HG03439 (cell line): ENCODE measurements around the gene TMEM203.

Experiments
- ATAC-seq: cut with Tn5 transposase; IDR thresholded peaks from one replicate; pipeline ENCODE4 v1.9.1; 2021; ENCODE audit warnings: mild to moderate bottlenecking, moderate library complexity; ENCODE audit not compliant: unreplicated experiment

TMEM203 gene

GRCh38 chr9:137230705-137231371 is 25.4 kb upstream of the TMEM203 start, which contains the start of gene SLC34A3:
TSS of gene SLC34A3 (plus strand) at chr9:137230901. CDS start at chr9:137231703, 802 bp downstream.
- ATAC-seq = no peak

- ATAC-seq = no peak
These were observed 24.7 kb upstream of the TMEM203 start for GRCh38 chr9:137229903-137230704.

DNA sequence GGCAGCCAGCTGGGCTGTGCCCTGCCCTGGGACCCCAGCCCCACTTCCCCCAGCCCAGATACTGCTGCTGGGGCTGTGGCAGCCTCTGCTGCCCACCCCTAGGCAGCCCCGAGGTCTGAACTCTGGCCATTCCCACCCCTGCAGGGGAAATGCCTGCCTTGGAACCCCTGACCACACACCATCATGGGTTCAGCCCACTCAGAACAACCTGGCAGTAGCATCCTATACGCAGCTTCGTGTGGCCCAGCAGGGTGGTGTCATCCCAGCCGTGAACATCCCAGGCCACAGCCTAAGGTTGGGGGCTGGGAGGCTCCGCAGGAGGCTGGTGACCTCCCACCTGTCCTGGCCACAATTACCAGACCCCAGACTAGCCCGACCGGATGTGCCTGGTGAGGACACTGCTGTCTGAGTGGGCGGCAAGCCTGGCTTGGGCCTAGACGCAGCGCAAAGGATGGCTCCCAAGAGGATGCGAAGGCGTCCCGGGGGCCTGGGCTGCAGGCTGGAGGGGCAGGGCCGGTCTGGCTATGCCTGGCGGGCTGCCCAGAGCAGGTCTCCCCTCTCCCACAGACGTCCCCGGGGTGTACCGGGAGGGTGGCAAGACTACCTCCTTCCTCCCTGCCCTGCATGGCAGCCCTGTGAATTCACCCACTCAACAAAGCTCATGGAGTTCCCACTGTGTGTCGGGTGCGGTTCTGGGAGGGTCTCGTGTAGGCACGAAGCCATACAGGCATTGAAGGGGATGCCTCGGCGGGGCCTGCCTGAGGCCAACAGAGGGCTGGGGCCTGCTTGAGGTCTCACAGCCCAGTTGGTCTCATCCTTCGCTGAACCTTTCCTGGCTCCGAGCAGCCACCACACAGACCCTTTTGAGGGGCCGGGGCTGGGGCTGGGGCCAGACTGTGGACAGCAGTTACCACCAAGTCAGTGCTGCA is 23.8 kb upstream of the TMEM203 start:
- ATAC-seq = no peak

- no peak for ATAC-seq
These were observed 23.1 kb upstream of the TMEM203 start for GRCh38 chr9:137228506-137228967.

GRCh38 chr9:137227853-137228505 is 22.5 kb upstream of the TMEM203 start:
- no peak for ATAC-seq

DNA sequence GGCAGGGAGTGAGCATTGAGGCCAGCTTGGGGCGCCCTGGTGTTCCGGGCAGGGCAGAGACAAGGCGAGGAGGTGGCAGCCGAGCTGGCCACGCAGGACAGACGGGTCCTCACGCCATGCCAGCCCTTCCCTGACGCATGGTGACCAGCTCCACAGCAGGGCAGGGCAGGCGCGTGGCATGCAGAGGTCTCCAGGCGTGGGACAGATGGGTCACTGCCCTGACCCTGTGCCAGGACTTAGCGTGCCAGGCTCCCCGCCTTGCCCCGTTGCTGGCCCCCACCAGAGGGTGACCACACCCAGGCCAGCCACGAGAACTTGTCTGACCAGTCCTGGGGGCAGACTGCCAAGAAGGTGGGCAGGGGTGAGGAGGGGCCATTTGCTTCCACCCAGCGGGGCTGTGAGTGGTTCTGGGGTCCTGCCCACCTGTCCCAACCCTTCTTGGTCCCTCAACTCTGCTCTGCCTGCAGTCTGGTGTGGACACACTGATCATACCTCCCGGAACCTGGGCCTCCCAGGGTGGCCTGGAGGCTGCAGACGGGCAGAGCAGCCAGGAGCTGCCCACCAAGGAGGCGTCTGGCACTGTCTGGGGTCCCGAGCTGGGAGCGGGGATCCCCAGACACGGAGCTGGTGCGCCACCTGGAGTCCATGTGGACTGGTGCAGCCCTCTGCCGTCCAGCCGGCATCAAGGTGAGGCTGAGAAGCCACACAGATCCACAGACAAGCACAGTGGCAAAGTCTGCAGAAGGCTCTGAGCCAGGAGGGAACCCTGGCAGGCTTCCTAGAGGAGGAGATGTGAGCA is 21.8 kb upstream of the TMEM203 start, which contains the start of gene RNF224:
TSS of gene RNF224 (plus strand) at position 449 of the 799 bp plus-strand sequence. CDS start 834 bp downstream, outside the sequence.
- ATAC-seq = no peak

GRCh38 chr9:137226338-137227053 is 21.0 kb upstream of the TMEM203 start:
- ATAC-seq = no peak

- ATAC-seq = no peak
These were observed 20.4 kb upstream of the TMEM203 start for GRCh38 chr9:137225699-137226331.

DNA sequence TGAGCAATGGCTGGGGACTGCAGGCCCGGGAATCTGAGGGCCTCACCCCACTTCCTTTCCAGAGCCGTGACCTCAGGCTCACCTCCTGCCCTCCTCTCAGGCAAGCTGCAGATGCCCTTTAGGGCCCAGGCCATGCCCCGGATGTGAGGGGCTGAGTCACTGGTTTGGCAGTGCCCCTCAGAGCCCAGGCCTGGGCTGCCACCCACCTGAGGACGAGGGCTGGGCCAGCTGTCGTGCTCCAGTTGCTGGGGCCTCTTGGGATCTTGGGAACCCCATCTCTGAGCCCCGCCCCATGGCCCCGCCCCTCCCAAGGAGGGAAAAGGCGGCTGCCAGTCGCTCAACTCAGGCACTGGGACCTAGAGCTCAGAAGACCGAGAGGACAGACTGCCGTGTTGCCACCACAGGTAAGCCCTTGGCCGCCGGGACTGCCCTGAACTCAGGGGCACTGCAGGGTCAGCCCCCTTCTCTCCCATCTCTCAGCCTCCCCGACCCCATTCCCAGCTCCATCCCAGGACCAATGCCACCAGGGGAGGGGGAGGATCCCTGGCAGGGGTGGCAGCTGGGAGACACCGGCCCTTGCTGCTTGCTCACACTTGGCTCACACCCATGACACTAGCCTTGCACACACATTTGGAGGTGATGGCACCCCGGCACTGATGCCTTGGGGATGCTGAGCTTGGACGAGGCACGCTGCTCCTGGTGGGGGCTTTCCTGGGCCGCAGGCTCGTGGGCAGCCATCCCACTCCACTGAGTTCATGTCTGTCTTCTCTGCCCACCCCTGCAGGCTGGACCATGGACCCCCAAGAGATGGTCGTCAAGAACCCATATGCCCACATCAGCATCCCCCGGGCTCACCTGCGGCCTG is 19.6 kb upstream of the TMEM203 start, which contains the start of gene CYSRT1:
TSS of gene CYSRT1 (plus strand) at position 345 of the 865 bp plus-strand sequence. CDS start at position 793, 448 bp downstream.
- no peak for ATAC-seq

DNA sequence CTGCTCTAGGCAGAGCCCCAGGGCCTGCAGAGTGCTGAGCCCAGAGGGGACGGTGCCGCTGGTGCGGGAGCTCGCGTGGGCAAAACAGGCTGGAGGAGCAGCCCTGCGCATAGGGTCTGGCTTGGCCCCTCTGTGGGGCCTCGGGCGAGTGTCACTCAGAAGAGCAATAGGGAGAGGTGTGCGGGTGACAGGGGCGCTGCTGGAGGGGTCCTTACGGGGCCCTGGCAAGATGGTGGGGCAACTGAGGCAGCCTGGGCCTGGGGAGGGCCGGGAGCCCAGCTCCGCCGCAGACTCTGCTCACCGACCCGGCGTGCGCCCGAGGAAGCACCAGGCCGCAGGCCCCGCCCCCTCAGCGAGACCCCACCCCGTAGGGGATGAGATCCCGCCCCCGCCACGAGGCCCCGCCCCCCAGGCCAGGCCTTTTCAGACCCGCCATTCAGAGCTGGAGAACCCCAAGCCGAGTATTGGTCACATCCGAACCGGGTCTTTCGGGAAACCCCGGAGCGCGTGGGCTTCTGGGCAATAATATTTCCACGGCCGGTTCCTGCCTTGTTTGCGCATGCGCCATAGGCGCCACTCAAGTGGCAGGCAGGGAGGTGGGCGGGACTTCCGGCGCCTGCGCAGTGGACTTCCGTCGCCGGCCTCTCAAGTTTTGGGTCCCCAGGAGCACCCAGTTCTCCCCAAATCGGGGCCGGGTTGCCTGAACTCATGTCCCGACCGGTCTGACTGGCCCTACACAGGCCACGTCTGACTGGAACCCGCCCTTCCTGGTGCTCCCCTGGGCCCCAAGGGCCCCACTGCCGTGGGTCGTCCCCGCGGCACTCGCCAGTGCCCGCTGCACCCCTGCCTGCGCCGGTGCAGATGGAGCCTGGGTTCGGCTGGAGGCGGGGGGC is 17.9 kb upstream of the TMEM203 start:
- peak; percentile 76 for ATAC-seq

DNA sequence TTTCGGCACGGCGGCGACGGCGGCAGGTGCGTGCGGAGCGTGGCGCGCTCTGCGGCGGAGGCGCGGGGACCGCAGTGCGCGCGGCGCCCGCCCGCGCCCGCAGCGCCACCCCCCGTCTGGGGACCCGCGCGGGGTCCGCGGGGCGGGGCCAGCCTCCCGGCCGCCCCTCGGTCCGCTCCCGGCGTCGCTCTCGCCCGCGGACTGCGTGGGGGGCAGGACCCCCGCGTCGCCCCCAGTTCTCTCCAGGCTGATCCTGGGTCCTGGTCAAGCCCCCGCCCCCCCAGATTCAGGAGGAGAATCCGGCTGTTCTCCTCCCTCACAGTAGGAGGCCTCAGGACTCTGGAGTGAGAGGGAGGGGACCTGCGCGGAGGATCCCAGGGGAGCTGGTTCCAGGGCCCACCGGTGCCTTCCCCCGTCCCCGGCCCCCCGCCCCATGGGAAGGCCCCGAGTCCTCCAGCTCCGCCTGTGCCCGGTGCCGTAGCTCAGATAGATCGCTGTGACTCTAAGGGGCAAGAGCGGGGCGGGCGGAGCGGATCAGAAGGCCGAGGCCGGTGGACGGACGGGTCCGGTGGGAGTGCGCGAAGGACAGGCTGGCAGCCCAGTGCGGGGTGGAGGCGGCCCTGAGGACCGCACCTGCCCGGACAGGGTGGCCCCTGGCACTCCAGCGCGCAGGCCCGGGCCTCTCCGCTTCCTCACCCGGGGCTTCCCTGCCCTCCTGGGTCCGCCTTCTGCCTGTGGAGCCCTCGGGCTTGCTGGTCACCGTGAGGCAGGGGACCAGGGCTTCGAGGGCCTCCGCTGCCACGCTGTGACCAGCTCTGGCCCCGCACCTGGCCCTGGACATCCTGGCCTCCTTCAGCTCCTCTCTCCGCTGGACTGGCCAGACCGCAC is 17.0 kb upstream of the TMEM203 start, which contains the start of gene RNF208:
TSS of gene RNF208 (minus strand) at position 51 of the 888 bp plus-strand sequence. CDS start 1,028 bp downstream, outside the sequence.
- ATAC-seq = peak; percentile 11

DNA sequence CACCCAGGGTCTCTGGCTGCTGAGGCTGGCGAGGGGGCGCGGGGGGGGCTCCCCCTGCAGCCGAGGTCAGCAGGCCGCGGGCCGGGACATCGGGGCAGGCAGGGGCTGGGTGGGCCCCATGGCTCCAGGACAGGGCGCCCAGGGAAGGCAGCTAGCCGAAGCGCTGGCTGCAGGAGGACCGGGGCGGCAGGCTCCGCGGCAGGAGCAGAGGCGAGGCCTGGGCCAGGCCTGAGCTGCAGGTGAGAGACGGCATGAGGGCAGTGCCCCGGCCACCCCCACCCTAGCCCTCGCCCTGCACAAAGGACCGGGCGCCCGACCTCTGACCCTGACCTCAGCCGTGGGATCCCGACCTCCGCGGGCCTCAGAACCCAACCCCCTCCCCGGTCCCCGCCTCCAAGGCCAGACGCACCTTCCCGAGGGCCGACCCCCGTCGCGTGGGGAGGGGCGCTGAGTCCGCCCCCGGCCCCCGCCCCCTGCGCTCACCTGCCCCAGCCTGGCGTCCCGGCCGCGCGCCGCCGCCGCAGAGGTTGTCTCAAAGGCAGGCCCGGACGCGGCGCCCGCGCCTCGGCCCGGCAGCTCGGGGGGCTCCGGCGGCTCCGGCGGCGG is 16.2 kb upstream of the TMEM203 start:
- no peak for ATAC-seq

DNA sequence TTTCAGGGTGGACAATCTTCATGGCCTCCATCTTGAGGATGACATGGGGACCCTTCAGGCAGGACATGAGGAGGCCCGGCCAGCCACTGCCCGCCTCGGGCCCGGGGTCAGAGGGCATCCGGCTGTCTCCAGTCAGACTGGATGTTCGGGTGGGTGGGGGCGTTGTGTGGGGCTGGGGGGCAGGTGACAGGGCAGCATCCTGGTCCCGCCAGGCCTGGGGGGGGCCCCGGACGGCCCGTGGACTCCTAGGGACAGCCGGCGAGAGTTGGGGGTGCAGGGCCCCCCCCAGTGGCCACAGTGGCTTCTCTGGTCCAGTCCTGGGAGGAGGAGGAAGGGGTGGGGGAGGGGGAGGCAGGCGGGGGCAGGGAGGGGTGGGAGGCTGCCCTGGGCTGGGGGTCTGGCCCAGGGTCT is 15.7 kb upstream of the TMEM203 start:
- no peak for ATAC-seq

GRCh38 chr9:137220317-137221094 is 15.1 kb upstream of the TMEM203 start:
- ATAC-seq = no peak
